ENCODE results near the gene EPB41L2. TPM values are rescaled to one million over a fixed set of nuclear protein-coding genes. Genes with fewer than 3 reads are reported as not detected.

The EPB41L2 gene
- total RNA-seq, 1 experiment from 2014 or later, result 106 TPM

GRCh38 chr6:131052181-131052580 lies 10.9 kb downstream of the EPB41L2 start (continued):
- TF ChIP-seq, protein P1, sequence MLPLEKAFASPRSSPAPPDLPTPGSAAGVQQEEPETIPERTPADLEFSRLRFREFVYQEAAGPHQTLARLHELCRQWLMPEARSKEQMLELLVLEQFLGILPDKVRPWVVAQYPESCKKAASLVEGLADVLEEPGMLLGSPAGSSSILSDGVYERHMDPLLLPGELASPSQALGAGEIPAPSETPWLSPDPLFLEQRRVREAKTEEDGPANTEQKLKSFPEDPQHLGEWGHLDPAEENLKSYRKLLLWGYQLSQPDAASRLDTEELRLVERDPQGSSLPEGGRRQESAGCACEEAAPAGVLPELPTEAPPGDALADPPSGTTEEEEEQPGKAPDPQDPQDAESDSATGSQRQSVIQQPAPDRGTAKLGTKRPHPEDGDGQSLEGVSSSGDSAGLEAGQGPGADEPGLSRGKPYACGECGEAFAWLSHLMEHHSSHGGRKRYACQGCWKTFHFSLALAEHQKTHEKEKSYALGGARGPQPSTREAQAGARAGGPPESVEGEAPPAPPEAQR (CRISPR knock-in tag; IDR thresholded peaks at IDR 0.05), result no peak

- Mint-ChIP-seq H3K9me3 (peaks cover 27% of the 10 kb centered on the region), H3K4me1 (peaks cover 11% of the 10 kb centered on the region), H3K36me3 (peaks cover 28% of the 10 kb centered on the region), H3K4me3 (no peak overlapping the region), H3K27ac (no peak overlapping the region), H3K27me3 (ENCODE audit: low read depth) (no peaks in the 10 kb centered on the region)
- ChIA-PET POLR2A (no interaction called here), CTCF (no interaction called here)
- TF ChIP-seq TEAD4 (CRISPR knock-in tag; IDR thresholded peaks at IDR 0.05) (no peak), ETV6 (CRISPR knock-in tag; IDR thresholded peaks at IDR 0.05) (no peak), ZBTB43 (CRISPR knock-in tag; IDR thresholded peaks at IDR 0.05) (no peak)
- no peak for ATAC-seq
- no peak for DNase-seq (ENCODE audit: low spot score)
Measured at GRCh38 chr6:131051341-131051740, 11.7 kb downstream of the EPB41L2 start.

GRCh38 chr6:131049608-131050007 lies 13.4 kb downstream of the EPB41L2 start:
- ATAC-seq (no peak), DNase-seq (ENCODE audit: low spot score) (no peak)
- H3K27me3 Mint-ChIP-seq (ENCODE audit: low read depth), result no peaks in the 10 kb centered on the region
- no peak overlapping the region for H3K27ac Mint-ChIP-seq
- CTCF ChIA-PET, result interaction anchor here (1.4 kb wide), 1 partner anchor 164 kb away, joined by 3 read pairs; no protein-coding TSS in a partner anchor
- H3K4me1 Mint-ChIP-seq, result peaks cover 13% of the 10 kb centered on the region
- peaks cover 10% of the 10 kb centered on the region for H3K9me3 Mint-ChIP-seq
- POLR2A ChIA-PET, result no interaction called here
- H3K36me3 Mint-ChIP-seq, result peaks cover 11% of the 10 kb centered on the region
- no peak for TF ChIP-seq ZNF416 (CRISPR knock-in tag; IDR thresholded peaks at IDR 0.05)
- no peak for TF ChIP-seq MAX (CRISPR knock-in tag; IDR thresholded peaks at IDR 0.05)
- TF ChIP-seq ZNF317 (CRISPR knock-in tag; IDR thresholded peaks at IDR 0.05; ENCODE audit: borderline replicate concordance, low read depth), result no peak
- TF ChIP-seq ATF1 (CRISPR knock-in tag; IDR thresholded peaks at IDR 0.05), result no peak
- TF ChIP-seq ZNF219 (CRISPR knock-in tag; IDR thresholded peaks at IDR 0.05; ENCODE audit: borderline replicate concordance), result no peak
- TF ChIP-seq CDX4 (CRISPR knock-in tag; IDR thresholded peaks at IDR 0.05; ENCODE audit: borderline replicate concordance), result no peak
- TF ChIP-seq NFYB (CRISPR knock-in tag; conservative IDR thresholded peaks at IDR 0.05; ENCODE audit: low read depth), result no peak
- TF ChIP-seq JAZF1 (CRISPR knock-in tag; IDR thresholded peaks at IDR 0.05), result no peak
- TF ChIP-seq MYBL2 (CRISPR knock-in tag; IDR thresholded peaks at IDR 0.05), result no peak
- no peak for TF ChIP-seq SP1 (CRISPR knock-in tag; conservative IDR thresholded peaks at IDR 0.05)
- TF ChIP-seq SMAD3 (CRISPR knock-in tag; IDR thresholded peaks at IDR 0.05; ENCODE audit: borderline replicate concordance), result no peak
- TF ChIP-seq FOXJ3 (CRISPR knock-in tag; IDR thresholded peaks at IDR 0.05; ENCODE audit: borderline replicate concordance), result no peak
- no peak overlapping the region for H3K4me3 Mint-ChIP-seq

DNA sequence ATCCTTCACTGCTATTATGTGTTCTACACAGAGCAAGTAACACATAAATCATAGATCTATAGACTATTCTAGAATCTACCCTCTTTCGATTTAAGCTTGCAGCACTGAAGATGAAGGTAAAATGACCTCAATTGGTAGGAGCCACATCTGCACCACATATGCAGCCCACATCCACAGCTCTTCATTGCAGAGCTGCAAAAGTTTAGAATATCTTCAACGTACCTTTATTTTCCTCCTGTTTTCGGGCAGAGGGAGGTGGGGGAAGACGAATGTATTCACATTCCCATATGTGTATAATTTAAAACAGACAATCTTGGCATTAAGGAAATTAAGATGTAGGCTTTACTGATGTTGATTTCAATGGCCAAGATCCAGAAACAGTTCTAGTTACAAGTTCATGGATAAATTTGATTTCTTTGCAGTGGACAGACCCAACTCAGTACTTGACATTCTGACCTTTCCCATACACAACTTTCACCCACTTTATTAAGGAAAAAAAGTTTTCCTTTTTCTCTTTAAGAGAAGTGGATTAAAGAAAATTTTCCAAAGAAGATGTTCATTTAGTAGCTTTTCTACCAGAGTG lies 14.0 kb downstream of the EPB41L2 start:
- POLR2A ChIA-PET, result no interaction called here
- H3K36me3 Mint-ChIP-seq, result peaks cover 5% of the 10 kb centered on the region
- TF ChIP-seq IRF1 (CRISPR knock-in tag; IDR thresholded peaks at IDR 0.05) (no peak), ESRRA (CRISPR knock-in tag; IDR thresholded peaks at IDR 0.05; ENCODE audit: borderline replicate concordance) (no peak)
- TF ChIP-seq, protein P2, sequence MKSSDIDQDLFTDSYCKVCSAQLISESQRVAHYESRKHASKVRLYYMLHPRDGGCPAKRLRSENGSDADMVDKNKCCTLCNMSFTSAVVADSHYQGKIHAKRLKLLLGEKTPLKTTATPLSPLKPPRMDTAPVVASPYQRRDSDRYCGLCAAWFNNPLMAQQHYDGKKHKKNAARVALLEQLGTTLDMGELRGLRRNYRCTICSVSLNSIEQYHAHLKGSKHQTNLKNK (CRISPR knock-in tag; IDR thresholded peaks at IDR 0.05), result no peak
- peak overlapping the region; percentile 61; the same call in 1 of the 2 replicates for H3K27ac Mint-ChIP-seq
- H3K4me1 Mint-ChIP-seq, result peaks cover 13% of the 10 kb centered on the region
- H3K9me3 Mint-ChIP-seq, result peaks cover 4% of the 10 kb centered on the region
- CTCF ChIA-PET, result interaction anchor here (1.4 kb wide), 1 partner anchor 163 kb away, joined by 3 read pairs; no protein-coding TSS in a partner anchor
- H3K4me3 Mint-ChIP-seq, result no peak overlapping the region
- DNase-seq (ENCODE audit: low spot score) (no peak), ATAC-seq (no peak)
- no peaks in the 10 kb centered on the region for H3K27me3 Mint-ChIP-seq (ENCODE audit: low read depth)
